GM21360 (cell line): ENCODE measurements around the gene GH1.
"Not testable (repeated sequence)": the region's sequence is repeated elsewhere in the genome, so short reads cannot be mapped to it uniquely, and the experiment has no call there.

Experiments used
- ATAC-seq: cut with Tn5 transposase; IDR thresholded peaks from one replicate; pipeline ENCODE4 v1.9.1; 2021; ENCODE audit warnings: mild to moderate bottlenecking, moderate library complexity; ENCODE audit not compliant: unreplicated experiment

The GH1 gene

DNA sequence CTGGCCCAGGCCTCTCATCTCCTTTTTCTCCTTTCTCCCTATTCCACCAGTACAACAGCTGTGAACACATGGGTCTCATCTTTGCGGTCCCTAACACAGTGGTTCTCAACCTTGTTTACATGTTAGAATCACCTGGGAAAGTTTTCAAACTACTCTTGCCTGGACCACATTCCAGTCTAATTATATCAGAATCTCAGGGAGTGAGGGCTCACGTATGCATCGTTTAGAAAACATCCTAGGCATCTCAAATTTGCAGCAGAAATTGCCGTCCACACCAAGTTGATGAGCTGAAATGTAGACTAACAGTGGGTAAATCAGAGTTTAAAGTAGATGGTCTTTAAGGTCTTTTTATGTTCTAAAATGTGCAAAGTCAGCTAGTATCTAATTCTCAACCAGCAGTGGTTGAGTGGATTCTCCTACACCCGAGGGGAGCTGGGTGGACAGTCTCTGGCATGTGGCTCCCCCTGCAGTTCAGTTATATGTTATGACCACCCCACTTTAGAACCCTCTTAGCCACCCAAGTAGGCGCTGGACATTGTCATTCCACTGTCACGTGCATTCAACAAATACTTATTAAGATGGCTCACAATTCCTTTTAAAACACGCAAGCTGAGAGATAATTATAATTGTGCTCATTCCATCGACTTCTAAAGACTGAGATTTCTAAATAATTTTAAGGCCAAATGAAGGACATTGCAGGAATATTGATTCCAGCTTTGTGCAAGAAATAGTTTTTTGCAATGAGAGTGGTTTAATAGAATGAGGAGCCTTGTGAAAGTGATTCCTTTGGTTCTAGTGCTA, 48.9 kb downstream of the GH1 start:
- ATAC-seq, result not testable (repeated sequence)
